Lower leg skin (tissue), 3 donors: ENCODE measurements around the gene BGN.

Experiments used
- POLR2A ChIP-seq, 2 donors: fragments of 450-650 bp; IDR thresholded peaks; one replicate each; pipeline ENCODE4 v1.6.1; 2016 to 2017; ENCODE audit warnings: antibody characterized with exemption in 2 of 2, mild to moderate bottlenecking in 1 of 2, moderate library complexity in 1 of 2
- TF ChIP-seq, protein P1 (sequence below), 3 donors: fragments of 450-650 bp; IDR thresholded peaks; one replicate each; pipeline ENCODE4 v1.5.1; 2016; ENCODE audit warnings: antibody characterized with exemption in 3 of 3, mild to moderate bottlenecking in 3 of 3, moderate library complexity in 2 of 3

- TF ChIP-seq, protein P1, sequence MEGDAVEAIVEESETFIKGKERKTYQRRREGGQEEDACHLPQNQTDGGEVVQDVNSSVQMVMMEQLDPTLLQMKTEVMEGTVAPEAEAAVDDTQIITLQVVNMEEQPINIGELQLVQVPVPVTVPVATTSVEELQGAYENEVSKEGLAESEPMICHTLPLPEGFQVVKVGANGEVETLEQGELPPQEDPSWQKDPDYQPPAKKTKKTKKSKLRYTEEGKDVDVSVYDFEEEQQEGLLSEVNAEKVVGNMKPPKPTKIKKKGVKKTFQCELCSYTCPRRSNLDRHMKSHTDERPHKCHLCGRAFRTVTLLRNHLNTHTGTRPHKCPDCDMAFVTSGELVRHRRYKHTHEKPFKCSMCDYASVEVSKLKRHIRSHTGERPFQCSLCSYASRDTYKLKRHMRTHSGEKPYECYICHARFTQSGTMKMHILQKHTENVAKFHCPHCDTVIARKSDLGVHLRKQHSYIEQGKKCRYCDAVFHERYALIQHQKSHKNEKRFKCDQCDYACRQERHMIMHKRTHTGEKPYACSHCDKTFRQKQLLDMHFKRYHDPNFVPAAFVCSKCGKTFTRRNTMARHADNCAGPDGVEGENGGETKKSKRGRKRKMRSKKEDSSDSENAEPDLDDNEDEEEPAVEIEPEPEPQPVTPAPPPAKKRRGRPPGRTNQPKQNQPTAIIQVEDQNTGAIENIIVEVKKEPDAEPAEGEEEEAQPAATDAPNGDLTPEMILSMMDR (IDR thresholded peaks at IDR 0.05): no peak
- TF ChIP-seq POLR2A (IDR thresholded peaks at IDR 0.05): no peak
Observed at GRCh38 chrX:153525451-153525850, 30.7 kb downstream of the BGN start.
